NCI-H226 (cell line): ENCODE results near the gene ALDH4A1.
"Not testable (repeated sequence)": the region's sequence is repeated elsewhere in the genome, so short reads cannot be mapped to it uniquely, and the experiment has no call there.

Source experiments
- DNase-seq: peaks from one replicate; pipeline ENCODE4 v3.0.0-alpha.2; 2015

Gene ALDH4A1

DNA sequence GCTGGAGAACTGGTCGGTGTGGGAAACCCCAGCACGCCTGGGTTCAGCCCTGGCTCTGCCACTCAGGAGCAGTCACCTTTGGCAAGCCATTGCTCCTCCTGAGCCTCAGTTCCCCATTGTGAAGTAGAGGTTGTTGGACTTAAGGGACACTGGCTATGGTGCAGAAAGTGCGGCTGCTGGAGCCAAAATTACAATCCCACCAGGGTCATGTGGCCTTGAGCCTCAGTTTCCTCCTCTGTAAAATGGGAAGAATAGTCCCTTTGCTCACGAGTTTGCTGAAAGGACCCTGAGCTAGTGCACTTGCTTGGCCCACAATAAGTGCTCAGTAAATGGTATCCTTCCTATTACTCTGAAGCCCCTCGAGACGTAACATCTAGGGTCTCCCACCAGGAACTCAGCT lies 28.3 kb downstream of the ALDH4A1 start:
- DNase-seq: no peak

DNA sequence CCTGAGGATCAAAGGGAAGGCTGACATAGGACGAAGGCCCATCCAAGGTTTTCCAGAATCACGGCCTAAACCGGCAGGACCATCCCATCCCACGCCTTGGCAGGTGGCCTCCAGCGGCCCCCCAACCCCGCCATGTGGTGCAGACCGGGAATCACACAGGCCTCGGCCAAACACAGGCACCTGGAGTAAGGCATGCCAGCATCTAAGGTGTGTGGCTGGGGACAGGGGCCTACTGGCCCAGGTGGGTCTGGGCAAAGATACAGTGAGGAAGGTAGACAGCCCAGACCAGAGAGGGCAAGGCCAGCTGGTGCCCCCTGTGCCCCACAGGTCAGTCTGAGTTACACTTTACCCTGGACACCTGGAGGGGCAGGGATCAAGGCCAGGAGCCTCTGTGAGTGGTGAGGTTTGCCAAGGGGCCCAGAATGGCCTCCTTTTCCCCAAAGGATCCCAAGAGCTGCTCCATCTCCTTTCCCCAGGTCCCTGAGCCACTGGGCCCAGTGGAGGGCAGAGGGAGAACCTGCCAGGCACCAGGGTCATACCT lies 30.2 kb downstream of the ALDH4A1 start:
- DNase-seq: no peak

DNA sequence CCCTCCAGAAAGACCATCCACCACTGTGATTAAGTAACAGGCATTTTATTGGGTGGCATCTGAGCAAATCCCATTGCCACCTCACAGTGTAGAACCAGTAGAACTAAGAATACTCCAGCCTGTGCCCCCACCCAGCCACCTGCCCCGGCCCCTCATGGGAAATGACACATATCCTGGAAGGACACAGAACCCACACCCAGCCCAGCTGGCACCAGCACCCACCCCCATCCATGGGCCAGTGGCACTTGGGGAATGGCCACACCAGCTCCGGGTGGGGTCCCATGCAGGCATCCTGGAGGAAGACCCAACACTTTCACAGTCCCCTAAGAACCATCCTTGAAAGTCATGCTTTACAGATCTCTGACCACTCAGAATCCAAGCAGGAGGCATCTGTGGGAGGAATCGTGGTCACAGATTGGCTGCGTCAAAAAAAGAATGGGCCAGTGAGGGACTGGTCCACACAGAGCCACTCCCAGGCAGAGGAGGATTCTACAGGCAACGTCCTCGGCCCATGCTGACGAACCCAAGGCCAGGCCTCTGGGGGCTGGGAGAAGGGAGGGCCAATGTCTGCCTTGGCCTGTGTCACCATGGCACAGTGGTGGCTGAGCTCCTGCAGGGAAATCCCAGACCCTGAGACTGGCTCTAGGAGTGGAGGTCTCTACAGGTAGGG lies 30.8 kb downstream of the ALDH4A1 start:
- DNase-seq: no peak

DNA sequence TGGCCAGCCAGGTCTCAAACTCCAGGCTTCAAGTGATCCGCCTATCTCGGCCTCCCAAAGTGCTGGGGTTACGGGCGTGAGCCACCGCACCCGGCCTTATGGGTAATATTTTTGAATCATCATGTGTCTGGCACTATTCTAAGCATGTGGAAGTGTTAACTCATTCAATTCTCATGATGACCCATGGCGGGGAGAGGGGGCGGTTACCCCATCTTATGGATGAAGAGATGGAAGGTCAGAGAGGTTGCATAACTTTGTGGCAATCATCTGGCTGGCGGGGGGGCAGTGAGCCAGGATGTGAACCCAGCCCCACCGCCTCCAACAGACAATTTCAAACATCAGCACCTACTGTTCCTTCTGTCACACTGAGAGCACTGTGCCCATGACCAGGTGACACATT lies 31.4 kb downstream of the ALDH4A1 start:
- no peak for DNase-seq

DNA sequence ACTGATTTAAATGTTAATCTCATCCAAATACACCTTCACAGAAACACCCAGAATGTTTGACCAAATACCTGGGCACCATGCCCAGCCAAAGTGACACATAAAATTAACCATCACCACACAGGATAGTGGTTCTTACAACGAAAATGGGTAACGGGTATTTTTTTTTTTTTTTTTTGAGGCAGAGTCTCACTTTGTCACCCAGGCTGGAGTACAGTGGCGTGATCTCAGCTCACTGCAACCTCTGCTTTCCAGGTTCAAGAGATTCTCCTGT lies 31.8 kb downstream of the ALDH4A1 start:
- not testable (repeated sequence) for DNase-seq

DNA sequence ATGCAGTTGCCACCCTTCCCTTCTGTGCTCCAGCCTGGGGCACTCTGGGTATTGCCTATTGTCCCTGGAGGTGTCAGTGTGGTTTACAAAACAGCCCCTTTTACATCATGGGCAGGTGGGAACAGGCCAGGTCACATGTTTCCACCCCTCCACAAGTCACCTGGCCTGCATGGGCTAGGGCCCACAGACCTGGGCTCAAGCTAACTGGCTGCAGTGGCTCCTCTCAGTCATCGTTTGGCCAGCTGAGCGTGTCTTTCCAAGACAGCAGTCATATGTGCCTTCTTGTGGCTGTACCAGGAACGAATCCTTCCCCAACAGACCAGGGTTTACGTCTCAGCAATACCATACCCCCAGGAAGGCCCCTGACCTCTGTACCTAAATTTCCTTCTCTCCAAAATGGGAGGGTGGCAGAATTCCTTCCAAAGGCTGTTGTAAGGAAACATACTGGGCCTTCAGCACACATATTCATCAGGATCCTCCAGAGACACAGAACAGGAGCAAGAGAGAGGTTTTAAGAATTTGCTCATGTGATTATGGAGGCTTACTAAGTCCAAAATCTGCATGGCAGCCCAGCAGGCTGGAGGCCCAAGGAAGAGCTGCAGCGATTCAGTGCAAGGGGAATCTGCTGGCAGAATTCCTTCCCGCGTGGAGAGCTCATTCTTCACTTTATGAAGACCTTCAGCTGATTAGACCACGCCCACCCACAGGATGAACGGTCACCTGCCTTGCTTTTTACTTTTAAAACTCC lies 32.3 kb downstream of the ALDH4A1 start:
- DNase-seq: no peak

DNA sequence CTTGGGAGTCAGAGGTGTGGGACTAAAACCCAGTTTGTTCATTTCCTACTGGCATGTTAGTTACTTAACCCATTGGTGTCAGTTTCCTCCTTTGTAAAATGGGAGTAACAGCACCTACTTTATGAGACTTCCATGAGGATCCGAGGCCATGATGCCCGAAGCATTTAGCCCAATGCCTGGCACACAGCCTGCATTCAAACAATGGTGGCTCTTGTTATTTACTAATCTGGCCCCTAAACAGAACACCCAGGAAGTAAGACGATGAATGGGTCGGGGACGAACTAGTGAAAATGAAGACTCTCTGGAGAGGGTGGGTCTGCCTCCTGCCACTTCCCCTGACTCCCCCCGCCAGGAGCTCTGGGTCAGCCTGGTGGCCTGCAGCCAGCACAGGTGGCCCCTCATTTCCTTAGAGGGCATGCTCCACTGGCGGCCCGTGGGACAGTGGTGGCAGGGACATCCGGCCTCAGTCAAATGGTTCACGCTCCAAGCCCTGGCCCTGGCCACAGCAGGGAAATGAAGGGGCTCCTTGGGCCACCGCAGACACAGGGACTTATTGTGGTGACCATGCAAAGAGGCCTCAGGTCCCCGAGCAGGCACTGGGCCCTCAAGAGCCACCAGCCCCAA lies 33.4 kb downstream of the ALDH4A1 start:
- DNase-seq: no peak

DNA sequence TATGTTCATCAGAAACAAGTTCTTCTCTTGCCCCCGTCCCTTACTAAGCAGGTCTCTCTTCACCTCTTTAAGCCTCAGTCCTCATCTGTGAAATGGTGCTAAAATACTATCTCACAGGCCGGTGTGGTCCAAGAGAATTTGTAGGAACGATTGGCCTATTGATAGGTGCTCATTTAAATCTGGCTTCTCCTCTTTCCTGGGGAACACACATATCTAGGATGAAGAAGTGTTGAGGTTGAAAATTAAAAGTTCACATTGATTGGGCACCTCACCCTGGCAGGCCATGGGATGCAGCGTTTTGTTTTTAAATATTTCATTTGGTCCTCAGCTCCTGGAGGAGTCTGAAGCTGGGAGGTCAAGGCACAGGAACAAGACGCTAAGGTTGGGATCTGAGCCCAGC lies 34.0 kb downstream of the ALDH4A1 start:
- DNase-seq: no peak

DNA sequence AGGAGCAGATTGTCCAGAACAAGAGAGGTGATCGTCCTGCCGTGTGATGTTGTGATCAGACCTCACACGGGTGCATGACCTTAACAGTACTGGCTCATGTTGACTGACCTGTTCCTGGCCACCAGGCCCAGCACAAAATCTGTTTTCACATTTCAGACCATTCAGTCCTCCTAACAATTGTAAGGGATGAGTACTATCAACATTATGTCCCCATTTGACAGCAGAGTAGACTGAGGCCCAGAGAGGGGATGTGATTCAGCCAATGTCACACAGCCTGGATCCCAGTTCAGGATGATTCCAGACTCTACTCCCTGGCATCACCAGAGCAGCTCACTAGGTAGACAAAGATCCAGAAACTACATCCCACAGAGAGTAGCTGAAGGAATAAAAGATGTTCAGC lies 35.5 kb downstream of the ALDH4A1 start:
- DNase-seq: no peak

DNA sequence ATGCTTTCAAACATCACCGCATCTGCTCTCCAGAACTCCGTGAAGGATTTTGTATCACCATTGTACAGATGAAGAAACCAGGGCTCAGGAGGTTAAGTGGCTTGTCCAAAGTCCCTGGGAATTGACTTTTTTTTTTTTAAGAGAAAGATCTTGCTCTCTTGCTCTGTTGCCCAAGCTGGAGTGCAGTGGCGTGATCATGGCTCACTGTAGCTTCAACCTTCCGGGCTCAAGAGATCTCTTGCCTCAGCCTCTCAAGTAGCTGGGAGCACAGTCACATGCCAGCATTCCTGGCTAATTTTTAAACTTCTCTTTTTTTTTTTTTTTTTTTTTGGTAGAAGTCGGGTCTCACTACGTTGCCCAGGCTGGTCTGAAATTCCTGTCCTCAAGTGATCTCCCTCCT lies 36.0 kb downstream of the ALDH4A1 start:
- DNase-seq: no peak

DNA sequence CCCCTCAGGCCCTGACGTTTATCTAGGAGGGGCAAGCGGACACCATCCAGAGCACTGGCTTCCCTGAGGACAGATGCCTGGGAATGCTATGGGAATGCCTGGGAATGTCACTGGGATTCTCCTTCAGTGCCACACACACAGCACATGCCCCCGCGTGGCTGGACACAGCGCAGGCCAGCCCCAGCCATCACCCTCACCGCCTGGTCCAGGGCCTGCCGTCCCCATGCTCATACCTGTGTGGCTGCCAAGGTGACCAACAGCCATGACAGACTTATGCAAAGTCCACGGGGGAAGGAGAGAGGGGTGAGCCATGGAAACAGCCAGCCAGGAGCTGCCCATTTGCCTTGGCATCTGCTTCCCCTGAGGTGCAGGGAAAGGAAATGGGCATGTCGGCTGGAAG lies 37.2 kb downstream of the ALDH4A1 start:
- DNase-seq: no peak

DNA sequence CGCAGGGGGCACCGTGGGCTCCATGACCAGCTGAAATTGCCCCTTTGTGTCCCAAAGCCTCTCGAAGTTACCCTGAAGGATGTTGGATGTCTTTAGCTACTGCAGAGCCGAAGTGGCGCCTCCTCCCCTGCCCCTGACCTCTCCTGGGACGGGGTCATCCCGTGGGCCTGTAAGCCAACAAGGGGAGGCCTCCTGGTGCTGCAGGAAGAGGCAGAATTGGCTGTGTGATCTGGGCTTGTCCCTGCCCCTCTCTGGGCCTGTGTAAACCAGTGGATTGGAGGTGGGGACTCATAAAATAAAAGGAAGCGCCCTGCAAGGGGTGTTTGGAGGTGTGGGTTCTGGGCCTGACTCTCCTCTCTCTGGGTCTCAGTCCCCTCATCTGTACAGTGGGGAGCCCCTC lies 40.8 kb downstream of the ALDH4A1 start:
- no peak for DNase-seq

DNA sequence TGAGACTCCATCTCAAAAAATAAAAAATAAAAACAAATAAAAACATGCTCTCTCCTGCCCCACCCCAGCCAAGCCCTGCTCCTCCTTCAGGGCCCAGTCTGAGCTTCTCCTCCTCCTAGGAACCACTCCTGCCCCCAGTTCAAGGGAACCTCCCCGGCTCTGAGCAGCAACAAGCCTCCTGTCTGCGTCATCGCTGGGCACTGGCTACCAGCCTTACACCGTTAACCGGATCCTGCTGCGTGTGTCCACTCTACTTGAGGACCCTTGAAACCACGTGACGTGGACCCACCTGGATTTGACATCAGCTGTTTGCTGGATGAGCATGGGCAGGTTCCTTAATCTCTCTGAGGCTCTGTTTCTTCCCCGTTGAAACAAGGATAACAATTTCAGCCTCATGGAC lies 41.3 kb downstream of the ALDH4A1 start:
- DNase-seq: no peak

DNA sequence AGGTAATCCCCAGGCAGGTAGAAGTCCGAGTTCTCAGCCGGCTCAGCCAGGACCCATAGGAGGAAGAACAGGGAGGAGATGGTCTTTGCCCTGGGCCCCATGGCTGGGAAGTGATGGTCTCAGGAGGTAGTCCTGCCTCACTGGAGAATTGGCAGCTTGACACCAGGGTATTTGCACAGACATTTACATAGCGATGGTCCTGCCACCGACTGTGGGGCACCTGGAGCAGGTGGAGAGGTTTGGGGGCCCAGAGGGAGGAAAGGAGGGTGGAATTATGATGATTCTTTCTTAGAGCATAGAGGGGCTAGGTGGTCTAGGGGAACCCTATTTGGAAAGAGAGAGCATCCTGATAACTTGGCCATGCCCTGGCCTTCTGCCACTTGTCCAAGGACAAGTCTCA lies 42.8 kb downstream of the ALDH4A1 start, which contains the start of gene TAS1R2:
TSS of gene TAS1R2 (minus strand) at position 101 of the 400 bp plus-strand sequence. CDS start at position 101, 0 bp downstream.
- no peak for DNase-seq

DNA sequence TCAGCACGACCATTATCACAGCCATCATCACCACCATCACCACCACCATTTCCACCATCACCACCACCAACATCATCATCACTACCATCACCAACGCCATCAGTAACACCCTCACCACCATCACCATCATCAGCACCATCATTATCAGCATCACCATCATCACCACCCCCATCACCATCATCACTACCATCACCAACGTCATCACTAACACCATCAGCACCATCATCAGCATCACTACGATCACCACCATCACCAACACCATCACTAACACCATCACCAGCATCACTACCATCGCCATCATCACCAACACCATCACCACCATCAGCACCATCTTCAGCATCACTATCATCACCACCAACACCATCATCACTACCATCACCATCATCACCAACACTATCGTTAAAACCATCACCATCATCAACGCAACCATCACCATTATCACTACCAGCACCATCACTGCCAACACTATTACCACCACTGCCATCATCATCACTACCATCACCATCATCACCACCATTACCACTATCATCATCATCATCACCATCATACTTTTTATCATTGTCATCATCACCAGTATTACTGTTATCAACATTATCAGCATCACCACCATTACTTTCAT lies 44.2 kb downstream of the ALDH4A1 start:
- DNase-seq: no peak

DNA sequence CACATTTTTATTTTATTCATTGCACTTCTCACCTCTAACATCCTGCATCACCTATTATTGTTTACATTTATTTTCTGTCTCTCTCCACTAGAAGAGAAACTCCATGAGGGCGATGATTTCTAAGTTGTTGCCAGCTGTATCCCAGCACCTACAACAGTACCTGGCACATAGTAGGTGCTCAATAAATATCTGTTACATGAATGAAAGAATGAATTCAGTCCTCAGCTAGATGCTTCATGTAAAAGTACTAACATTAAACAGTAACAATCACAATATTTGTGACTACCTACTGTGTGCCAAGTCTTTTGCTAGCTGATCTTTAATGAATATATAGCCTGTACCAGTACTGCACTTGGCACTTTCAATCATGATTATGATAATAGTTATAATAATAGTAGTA lies 45.9 kb downstream of the ALDH4A1 start:
- DNase-seq: no peak

DNA sequence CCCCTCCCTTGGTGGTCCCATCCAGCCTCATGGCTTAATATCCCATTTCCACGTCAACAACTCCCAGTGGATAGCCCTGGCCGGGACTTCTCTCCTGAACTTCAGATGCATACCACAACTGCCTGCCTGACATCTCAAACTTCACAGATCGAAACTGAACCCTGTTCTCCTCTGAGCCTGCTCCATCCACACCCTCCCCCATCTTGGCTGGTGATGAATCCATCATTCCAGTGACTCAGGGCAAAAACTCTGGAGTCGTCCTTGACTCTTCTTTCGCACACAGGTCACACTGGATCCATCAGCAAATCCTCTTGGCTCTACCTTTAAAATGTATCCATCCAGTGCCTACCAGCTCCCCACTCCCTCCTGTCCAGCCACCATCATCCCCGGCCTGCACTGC lies 46.8 kb downstream of the ALDH4A1 start:
- no peak for DNase-seq

DNA sequence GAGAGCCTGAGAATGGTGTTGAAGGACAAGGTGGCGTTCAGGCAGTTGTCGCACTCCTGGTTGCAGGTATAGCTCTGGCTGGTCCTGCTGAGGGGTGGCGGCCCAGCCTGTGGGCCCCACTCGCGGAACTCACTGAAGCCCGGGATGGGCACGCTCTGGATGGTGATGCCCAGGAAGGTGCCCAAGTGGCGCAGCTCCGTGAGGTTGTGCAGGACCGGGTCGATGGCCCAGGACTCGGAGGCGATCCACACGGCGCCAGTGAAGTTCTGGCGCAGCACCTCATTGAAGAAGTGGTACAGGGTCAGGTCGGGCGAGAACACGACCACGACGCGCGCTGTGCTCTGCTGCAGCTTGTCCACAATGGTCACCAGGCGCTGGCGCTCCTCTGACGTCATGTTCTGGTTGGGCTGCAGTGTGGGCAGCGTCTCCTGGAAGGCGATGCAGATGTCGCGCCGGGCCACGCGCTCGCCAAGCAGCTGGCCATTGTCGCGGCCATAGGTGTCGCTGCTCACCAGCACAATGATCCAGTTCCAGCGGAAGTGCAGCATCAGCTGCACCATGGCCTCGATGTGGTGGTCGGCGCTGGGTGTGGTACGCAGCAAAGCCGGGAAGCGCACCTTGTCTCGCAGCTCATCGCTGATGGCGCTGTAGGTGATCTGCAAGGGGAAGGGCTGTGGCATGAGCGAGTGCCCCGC lies 47.9 kb downstream of the ALDH4A1 start:
- DNase-seq: no peak

DNA sequence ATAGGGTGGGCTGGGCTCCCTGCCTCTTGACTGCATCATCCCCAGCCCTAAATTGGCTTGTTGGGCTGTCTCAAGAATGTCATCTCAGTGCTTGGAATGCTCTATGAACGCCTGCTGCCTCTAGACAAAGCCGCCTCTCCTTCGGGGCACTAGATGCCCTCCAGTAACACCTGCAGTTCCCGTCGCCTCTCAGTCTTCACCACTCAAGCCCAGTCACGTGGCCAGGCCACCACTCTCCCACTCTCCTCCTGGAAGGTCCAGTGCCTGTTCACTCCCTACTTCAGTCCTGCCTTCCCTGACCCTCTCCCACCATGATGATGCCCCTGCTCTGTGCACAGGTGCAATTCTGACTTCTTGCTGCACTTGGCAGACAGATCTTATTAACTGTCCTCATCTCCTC lies 49.9 kb downstream of the ALDH4A1 start:
- DNase-seq: no peak

DNA sequence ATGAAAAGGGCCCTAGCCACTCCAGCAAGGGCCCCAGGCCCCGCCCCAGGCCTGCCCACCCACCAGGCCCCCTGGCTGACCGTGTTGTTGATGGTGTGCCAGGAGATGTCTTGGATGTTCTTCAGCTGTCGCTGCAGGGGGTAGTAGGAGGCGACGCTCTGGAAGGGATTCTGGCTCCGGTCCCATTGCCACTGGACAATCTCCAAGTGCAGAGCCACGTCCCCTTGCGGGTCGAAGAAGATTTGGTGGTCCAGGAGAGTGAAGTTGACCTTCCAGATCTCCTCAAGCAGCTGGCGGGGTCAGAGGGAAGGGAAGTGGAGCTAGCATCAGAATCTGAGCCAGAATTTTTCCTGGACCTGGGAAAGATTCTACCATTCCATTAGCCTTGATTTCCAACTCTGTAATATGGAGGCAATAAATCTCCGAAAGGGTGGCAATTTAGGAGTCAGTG lies 53.1 kb downstream of the ALDH4A1 start:
- DNase-seq: no peak

DNA sequence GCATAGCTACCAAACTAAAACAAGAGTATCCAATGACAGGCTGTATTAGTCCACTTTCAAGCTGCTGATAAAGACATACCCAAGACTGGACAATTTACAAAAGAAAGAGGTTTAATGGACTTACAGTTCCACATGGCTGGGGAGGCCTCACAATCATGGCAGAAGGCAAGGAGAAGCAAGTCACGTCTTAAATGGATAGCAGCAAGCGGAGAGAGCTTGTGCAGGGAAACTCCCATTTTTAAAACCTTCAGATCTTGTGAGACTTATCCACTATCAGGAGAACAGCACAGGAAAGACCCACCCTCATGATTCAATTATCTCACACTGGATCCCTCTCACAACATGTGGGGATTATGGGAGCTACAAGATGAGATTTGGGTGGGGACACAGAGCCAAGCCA lies 54.6 kb downstream of the ALDH4A1 start:
- DNase-seq: not testable (repeated sequence)

DNA sequence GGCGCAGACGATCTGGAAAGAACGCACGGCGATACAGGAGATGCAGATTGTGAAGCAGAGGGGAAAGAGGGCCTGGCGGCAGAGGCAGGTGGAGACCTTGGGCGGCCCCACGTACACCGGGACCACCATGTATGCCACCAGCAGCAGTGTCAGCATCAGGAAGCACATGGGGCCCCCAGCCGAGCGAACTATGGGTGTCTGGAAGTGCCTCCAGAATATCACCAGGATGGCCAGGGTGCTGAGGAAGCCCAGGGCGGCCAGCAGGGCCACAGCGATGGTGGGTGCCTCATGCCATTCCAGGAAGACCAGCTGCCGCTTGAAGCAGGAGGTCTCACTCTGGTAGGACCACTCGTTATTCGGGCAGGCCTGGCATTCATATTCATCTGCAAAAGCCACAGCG lies 62.2 kb downstream of the ALDH4A1 start:
- no peak for DNase-seq

DNA sequence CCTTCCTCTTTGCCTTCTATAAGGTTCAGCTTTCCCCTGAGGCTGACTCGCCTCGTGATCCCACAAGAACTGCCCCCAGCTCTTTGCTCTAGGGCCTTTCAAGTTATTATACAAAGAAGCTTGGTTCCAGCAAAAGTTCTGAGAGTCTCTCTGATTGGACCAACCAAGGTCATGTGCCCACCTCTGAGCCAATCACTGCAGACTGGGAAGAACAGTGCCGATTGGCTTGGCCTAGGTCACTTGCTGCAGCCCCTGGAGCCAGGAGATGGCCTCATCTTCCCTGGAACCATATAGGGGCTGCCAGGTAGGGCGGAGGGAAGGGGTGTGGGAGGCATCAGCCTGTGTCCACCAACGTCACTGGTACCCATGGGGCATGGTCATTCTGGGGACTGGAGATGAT lies 65.7 kb downstream of the ALDH4A1 start:
- no peak for DNase-seq
